ENCODE results near the gene BEAN1.

Gene BEAN1

DNA sequence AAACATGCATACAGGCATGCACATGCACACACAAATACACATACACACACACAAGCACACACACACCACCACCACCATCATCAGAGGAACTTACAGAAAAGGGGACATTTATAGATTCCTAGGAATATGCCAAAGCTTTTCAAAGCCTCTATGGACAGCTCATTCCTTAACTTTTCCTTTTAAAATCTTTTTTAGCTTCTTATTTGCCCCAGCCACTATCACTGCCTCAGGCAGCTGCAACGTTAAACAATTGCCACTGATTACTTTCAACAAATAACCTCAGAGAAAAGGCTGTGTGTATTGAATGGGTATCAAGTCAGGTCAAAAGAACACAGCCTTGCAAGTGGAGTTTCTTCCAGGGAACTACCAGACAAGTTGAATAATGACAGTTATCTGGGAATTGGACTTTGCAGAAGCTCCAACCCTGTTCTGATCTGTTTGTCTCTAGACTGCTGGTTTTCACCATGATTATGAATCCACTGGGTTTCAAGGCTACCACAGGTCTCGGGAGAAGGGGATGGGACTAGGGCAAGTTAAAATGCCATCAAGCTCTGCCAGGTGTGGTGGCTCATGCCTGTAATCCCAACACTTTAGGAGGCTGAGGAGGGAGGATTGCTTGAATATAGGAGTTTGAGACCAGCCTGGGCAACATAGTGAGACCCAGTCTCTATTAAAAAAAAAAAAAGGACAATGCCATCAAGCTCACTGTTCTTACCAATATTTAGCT lies 21.9 kb upstream of the BEAN1 start:
- H3K27ac Mint-ChIP-seq = no peak overlapping the region
- H3K9me3 Mint-ChIP-seq = peaks cover 4% of the 10 kb centered on the region
- H3K4me1 Mint-ChIP-seq = peaks cover 16% of the 10 kb centered on the region
- no peaks in the 10 kb centered on the region for H3K36me3 Mint-ChIP-seq
- no peak overlapping the region for H3K4me3 Mint-ChIP-seq
- no peak for ATAC-seq
- H3K27me3 Mint-ChIP-seq = peaks cover 74% of the 10 kb centered on the region

GRCh38 chr16:66406534-66407221 lies 20.4 kb upstream of the BEAN1 start:
- no peaks in the 10 kb centered on the region for H3K36me3 Mint-ChIP-seq
- peaks cover 4% of the 10 kb centered on the region for H3K9me3 Mint-ChIP-seq
- peak overlapping the region; percentile 68 for H3K4me3 Mint-ChIP-seq
- H3K4me1 Mint-ChIP-seq = peaks cover 16% of the 10 kb centered on the region
- ATAC-seq = peak; percentile 87
- peaks cover 75% of the 10 kb centered on the region for H3K27me3 Mint-ChIP-seq
- no peak overlapping the region for H3K27ac Mint-ChIP-seq

DNA sequence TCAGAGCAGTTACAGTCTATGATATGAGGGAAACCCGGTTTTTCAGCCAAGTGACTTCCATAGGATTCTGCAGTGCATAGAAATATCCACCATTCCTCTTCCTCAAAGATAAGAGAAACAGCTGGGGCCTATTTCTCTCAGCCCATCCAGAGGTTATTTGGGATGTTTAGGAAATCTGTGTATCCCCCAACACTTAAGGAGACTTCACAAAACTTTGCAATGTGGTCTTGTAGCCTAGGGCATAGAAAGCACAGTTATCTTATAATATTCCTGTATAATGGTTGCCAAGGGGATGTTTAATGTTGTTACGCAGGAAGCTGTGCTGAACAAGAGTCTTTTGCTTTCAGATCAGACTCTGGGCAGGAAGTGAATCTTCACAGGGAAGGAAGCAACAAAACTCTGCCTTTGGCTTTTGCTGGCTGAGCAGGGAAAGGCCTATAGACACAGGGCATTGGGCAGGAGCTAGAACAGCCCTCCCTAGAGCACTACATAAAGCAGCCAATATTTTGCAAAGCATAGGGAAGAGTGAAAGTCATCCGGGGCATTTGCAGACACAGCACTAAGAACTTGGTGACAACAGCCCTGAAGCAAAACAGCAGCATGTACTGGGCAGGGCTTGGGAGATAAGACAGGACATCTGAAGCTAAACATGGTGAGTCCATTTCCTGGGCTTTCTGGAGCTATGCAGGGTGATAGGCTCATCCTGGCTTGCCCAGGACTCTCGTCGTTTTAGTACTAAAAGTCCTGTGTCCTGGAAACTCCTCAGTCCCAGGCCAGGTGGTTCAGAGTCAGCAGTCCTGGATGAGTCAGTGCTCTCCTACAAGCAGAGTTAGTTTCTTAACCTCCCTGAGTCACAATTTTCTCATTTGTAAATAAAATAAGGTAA lies 18.7 kb upstream of the BEAN1 start:
- H3K27me3 Mint-ChIP-seq = peaks cover 62% of the 10 kb centered on the region

DNA sequence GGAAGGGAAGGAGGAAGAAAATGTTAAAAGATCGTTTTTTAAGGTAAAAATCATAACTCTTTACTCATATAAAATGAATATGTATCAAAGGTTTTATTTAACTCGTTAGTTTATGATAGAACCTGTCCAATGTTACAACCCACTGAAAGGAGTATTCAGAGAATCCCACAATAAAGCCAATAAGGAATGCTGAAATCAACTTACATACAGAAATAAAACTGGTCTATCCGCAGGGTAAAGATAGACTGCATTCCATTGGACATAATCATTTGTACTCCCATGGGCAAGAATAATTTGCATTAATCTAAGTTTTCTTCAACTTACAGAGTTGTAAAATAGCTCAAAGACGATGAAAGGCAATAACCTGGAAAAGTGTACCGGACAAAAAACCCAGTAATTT lies 17.9 kb upstream of the BEAN1 start:
- no peak for ATAC-seq
- Mint-ChIP-seq H3K9me3 (peaks cover 4% of the 10 kb centered on the region), H3K27me3 (peaks cover 55% of the 10 kb centered on the region), H3K27ac (no peak overlapping the region), H3K36me3 (no peaks in the 10 kb centered on the region), H3K4me3 (no peak overlapping the region), H3K4me1 (peaks cover 16% of the 10 kb centered on the region)

More for the DNA sequence above, 18.7 kb upstream of the BEAN1 start:
- no peak for ATAC-seq
- Mint-ChIP-seq H3K4me3 (peak overlapping the region; percentile 50), H3K36me3 (no peaks in the 10 kb centered on the region), H3K27ac (no peak overlapping the region), H3K9me3 (peaks cover 4% of the 10 kb centered on the region), H3K4me1 (peaks cover 16% of the 10 kb centered on the region)

- ATAC-seq = no peak
- no peak overlapping the region for H3K27ac Mint-ChIP-seq
- no peaks in the 10 kb centered on the region for H3K36me3 Mint-ChIP-seq
Observed at GRCh38 chr16:66412182-66412581, 14.9 kb upstream of the BEAN1 start.

DNA sequence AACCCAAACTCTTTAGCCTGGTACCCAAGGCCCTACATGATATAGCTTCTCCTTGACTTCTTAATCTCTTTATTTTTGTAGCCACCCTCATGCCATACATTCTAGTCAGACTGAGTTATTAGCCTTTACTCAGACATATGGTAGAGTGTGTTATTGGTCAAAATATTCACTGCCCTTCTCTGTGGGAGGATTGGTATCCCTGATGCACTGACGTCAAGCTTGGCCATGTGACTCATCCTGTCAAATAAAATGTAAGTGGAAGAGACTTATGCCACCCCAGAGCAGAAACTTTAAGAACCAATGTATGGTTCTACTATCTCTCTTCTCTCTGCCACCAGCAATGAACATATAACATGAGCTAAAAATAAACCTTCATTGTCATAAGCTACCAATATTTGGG lies 12.2 kb upstream of the BEAN1 start:
- Mint-ChIP-seq H3K4me3 (no peak overlapping the region), H3K4me1 (peaks cover 12% of the 10 kb centered on the region), H3K27me3 (peaks cover 19% of the 10 kb centered on the region), H3K36me3 (no peaks in the 10 kb centered on the region), H3K9me3 (peaks cover 10% of the 10 kb centered on the region), H3K27ac (no peak overlapping the region)
- ATAC-seq = no peak

More at GRCh38 chr16:66412182-66412581, 14.9 kb upstream of the BEAN1 start:
- Mint-ChIP-seq H3K4me3 (no peak overlapping the region), H3K27me3 (peaks cover 25% of the 10 kb centered on the region), H3K4me1 (peaks cover 6% of the 10 kb centered on the region), H3K9me3 (peaks cover 10% of the 10 kb centered on the region)

GRCh38 chr16:66416136-66416535 lies 11.0 kb upstream of the BEAN1 start:
- Mint-ChIP-seq H3K4me1 (peaks cover 12% of the 10 kb centered on the region), H3K27me3 (peaks cover 6% of the 10 kb centered on the region), H3K36me3 (no peaks in the 10 kb centered on the region), H3K4me3 (no peak overlapping the region), H3K9me3 (peaks cover 10% of the 10 kb centered on the region), H3K27ac (no peak overlapping the region)
- ATAC-seq = no peak

DNA sequence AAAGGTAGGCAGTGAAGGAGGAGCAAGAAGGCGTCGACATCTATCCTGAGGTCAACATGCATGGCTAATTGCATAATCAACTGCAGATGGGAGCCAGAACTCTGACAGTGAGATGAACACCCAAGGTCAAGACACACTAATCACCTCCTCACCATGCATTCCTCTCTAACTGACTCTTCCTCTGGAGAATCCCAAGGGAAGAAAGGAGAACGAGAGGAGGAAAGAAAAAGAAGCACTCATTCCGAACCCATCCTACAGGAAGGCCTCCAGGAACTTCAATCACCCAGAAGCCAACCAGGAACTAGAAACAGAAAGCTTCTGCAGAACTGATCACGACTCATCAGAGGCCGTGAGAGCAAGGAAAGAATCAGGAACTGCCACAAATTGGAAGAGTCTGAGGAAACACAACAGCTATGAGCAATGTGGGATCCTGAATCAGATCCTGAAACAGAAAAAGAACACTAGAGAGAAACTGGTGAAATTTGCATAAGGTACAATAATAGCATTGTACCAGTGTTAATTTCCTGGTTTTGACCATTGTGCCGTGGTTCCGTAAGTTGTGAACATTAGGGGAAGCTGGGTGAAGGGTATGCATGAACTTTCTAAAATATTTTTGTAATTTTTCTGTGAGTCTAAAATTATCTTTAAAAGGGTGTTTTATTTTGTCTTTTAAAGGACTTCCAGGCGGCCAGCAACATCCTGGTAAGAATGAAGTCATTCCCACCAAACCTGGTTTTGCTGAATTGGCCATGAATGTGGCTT lies 10.0 kb upstream of the BEAN1 start:
- Mint-ChIP-seq H3K4me3 (no peak overlapping the region), H3K36me3 (no peaks in the 10 kb centered on the region)
- ATAC-seq = no peak

GRCh38 chr16:66418165-66418962 lies 8.7 kb upstream of the BEAN1 start:
- Mint-ChIP-seq H3K9me3 (peaks cover 10% of the 10 kb centered on the region), H3K36me3 (no peaks in the 10 kb centered on the region), H3K27me3 (no peaks in the 10 kb centered on the region), H3K4me3 (no peak overlapping the region), H3K27ac (no peak overlapping the region), H3K4me1 (peaks cover 12% of the 10 kb centered on the region)
- ATAC-seq = no peak

More for the DNA sequence above, 10.0 kb upstream of the BEAN1 start:
- no peak overlapping the region for H3K27ac Mint-ChIP-seq
- peaks cover 10% of the 10 kb centered on the region for H3K9me3 Mint-ChIP-seq
- H3K27me3 Mint-ChIP-seq = no peaks in the 10 kb centered on the region
- peaks cover 12% of the 10 kb centered on the region for H3K4me1 Mint-ChIP-seq

GRCh38 chr16:66419527-66419926 lies 7.6 kb upstream of the BEAN1 start:
- Mint-ChIP-seq H3K4me3 (no peak overlapping the region), H3K9me3 (peaks cover 10% of the 10 kb centered on the region), H3K4me1 (peaks cover 12% of the 10 kb centered on the region)

GRCh38 chr16:66420396-66420795 lies 6.7 kb upstream of the BEAN1 start:
- H3K4me3 Mint-ChIP-seq = no peak overlapping the region
- H3K9me3 Mint-ChIP-seq = peaks cover 10% of the 10 kb centered on the region
- no peak for ATAC-seq
- no peaks in the 10 kb centered on the region for H3K36me3 Mint-ChIP-seq
- H3K4me1 Mint-ChIP-seq = peaks cover 12% of the 10 kb centered on the region
- peaks cover 17% of the 10 kb centered on the region for H3K27me3 Mint-ChIP-seq
- H3K27ac Mint-ChIP-seq = no peak overlapping the region

More at GRCh38 chr16:66419527-66419926, 7.6 kb upstream of the BEAN1 start:
- ATAC-seq = no peak
- peaks cover 8% of the 10 kb centered on the region for H3K27me3 Mint-ChIP-seq
- H3K36me3 Mint-ChIP-seq = no peaks in the 10 kb centered on the region
- H3K27ac Mint-ChIP-seq = no peak overlapping the region

GRCh38 chr16:66421891-66422290 lies 5.2 kb upstream of the BEAN1 start:
- Mint-ChIP-seq H3K4me3 (no peak overlapping the region), H3K36me3 (no peaks in the 10 kb centered on the region), H3K9me3 (peaks cover 2% of the 10 kb centered on the region), H3K27me3 (peaks cover 32% of the 10 kb centered on the region), H3K27ac (no peak overlapping the region), H3K4me1 (peaks cover 16% of the 10 kb centered on the region)
- no peak for ATAC-seq

DNA sequence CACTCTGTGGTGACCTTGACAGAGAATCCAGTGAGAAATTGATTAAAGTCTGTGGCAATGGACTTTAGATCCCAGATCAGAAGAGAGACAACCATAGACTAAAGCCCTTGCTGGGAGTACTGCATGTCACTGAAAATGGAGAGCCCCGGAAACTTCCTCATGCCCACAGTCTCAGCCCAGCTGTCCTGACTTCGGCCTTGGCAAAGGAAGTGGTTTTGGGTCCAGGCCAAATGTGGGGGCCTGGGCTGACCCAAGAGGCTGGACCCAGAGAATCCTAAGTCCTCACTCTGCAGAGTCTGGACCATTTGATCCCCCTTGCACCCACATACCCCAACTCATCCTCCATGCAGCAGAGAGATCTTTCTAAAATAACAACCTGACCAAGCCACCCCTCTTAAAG lies 4.7 kb upstream of the BEAN1 start:
- H3K9me3 Mint-ChIP-seq = no peaks in the 10 kb centered on the region
- H3K36me3 Mint-ChIP-seq = no peaks in the 10 kb centered on the region
- no peak for ATAC-seq
- H3K4me1 Mint-ChIP-seq = peaks cover 16% of the 10 kb centered on the region
- no peak overlapping the region for H3K4me3 Mint-ChIP-seq
- peaks cover 32% of the 10 kb centered on the region for H3K27me3 Mint-ChIP-seq
- no peak overlapping the region for H3K27ac Mint-ChIP-seq

- Mint-ChIP-seq H3K4me1 (peaks cover 10% of the 10 kb centered on the region), H3K27ac (no peak overlapping the region), H3K9me3 (no peaks in the 10 kb centered on the region), H3K4me3 (no peak overlapping the region), H3K27me3 (peaks cover 32% of the 10 kb centered on the region), H3K36me3 (no peaks in the 10 kb centered on the region)
- no peak for ATAC-seq
Observed at GRCh38 chr16:66423177-66423576, 3.9 kb upstream of the BEAN1 start.
